ENCODE measurements around the gene MYO1H.
A peak's percentile ranks its signal among the peaks of the same experiment; 100 is the strongest.
"Not testable (repeated sequence)": the region's sequence is repeated elsewhere in the genome, so short reads cannot be mapped to it uniquely, and the experiment has no call there.

MYO1H gene

DNA sequence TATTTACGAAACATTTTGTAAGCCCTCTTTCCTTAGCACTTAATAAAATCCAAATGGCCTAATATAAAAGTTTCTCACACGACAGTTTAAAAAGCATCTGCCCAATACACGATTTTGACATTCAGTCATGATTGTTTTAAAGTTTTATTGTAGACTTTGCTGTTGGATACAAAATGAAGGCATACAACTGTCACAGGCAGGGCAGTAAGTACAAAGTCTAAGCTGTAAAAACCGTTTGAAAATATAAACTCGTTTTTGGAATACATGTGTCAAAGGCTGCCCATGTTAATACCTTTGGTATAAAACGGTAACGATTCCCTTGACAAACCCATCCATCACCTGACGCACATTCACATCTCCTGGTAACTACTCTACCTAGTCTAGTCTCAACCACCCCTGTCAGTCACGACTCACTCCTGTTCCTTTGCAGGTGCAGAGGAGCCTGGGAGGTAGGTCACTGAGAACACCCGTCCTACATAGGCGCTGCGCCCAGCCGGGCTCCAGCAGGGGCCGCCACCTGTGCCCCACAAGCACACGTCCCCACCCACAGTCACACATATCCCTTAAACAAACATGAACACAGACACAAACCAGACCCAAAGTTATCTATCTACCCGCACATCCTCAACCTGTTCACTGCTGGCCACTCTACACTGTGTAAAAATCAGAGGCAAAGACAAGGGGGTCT, 102.3 kb downstream of the MYO1H start:
- no peak for DNase-seq (ENCODE audit: low read depth)

DNA sequence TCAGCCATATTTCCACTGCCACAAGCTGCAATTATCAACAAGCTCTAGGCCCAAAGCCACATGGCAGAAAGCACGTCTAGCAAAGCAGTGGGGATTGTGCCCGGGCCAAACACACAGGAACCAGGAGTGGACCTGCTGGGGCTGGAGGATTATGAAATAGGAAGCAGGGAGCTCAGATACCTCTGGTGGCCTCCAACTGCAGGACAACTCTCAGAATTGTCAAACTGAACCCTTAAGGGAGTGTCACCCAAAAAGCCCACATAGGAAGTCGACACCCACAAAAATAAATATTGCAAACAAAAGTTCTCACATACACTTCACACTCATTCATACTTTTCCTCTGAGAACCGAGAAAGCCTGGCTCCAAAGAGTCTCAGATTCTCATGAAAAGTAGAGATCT, 103.3 kb downstream of the MYO1H start:
- DNase-seq (ENCODE audit: low read depth): no peak

DNA sequence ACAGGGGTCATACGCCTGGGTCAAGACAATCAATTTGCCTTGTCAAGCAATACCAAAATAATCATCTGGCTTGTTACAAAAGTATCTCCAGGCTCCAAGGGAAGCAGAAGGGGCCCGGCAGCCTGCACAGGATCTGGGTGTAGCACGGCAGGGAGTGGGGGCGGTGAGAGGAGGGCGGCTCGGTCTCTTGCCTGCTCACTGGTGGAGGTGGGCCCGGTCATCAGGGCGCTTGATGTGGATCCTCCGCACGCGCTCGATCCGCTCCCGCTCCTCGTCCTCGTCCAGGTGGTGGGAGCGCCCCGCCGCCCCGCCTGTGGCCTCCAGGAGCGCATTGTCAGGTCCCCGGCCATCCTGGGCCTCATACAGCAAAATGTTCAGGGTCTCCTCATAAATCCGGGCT, 103.7 kb downstream of the MYO1H start:
- DNase-seq (ENCODE audit: low read depth): no peak

DNA sequence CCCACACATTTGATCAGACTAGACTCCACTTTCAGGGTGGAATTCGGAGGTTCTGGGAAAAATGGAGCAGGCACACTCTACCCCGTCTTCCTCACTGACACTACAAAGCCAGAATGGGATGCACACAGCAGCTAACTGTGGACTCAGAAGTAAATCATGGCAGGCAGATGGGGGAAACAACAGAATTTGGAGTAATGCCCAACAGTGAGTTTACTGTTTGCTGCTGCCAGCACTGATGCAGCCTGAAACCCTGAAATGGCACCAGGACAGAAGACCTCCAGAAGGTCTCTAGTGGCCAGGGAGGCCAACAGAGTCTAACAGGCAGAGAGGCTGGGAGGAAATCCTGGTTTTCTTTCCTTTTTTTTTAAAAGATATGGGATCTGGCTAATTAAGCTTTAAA, 104.8 kb downstream of the MYO1H start:
- no peak for DNase-seq (ENCODE audit: low read depth)

DNA sequence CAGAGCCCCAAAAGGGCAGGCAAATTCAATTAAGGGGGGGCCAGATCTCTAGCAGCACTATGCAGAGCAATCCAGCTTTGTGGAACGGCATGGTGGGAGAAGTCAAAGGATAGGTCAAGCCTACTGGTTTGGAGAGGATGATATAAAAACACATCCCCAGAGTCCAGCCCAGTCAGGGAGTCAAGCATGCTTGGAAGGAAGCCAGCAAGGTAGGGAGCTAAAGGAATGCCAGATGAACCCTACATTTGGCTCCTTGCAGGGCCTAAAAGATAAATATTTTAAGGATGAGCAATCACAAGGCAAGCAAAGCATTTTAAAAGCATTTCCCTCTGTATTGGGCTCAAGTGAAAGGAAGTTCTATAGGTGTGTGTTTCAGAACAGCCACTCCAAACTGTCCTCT, 108.0 kb downstream of the MYO1H start:
- DNase-seq (ENCODE audit: low read depth): no peak

DNA sequence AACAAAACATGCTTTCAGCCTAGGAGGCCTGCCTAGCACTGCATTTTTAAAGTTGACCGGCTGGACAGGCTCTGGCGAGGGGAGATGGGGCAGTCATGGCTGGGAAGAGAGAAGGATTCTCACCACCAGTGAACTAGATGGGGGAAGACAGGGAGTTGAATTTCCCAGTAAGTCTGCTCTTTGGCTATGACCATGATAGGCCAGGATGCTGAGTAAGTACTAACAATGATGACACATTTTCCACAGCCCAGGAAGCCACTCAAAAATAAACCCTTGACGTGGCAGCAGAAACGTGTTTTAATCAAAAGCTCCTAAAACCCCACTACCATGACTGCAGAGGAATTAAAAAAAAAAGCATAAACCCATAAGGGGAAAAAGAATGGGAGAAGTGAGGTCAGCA, 110.4 kb downstream of the MYO1H start:
- DNase-seq (ENCODE audit: low read depth): no peak

DNA sequence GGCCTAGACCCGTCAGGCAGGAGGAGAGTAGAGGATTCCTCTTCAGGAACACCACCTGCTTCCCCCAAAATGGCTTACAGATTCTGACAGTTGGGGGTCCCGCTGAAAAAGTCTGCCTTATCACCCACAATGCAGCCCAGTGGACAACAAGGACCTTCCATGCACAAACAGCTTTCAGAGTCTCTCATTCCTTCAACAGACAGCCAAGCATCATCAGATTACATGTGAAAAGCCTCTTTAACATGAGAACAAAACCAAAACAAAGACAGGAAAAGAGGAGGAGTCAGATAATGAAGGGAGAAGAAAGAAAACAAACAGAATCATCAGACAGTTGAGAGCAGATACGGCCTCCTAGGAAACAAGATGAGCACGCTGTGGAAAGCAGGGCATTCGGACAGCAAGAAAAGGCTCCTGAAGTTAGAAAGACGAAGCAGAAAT, 111.1 kb downstream of the MYO1H start:
- DNase-seq (ENCODE audit: low read depth): no peak

DNA sequence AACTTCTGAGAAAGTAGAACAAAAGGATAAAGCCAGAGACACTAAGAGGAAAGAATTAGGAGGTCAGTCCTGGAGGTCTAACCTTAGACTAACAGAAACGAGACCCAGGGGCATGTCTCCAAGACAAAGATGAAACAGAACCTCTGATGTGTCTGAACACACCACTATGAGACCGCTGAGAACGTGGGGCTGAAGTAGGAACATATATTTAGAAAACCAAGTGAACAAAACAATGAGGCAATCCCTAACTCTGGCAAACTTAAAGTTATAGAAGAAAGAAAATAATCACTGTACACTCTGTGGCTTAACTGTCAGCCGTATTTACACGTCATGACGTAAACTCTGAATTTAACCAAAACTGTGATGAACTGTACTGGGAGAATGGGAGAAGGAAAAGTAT, 111.5 kb downstream of the MYO1H start:
- DNase-seq (ENCODE audit: low read depth): no peak

DNA sequence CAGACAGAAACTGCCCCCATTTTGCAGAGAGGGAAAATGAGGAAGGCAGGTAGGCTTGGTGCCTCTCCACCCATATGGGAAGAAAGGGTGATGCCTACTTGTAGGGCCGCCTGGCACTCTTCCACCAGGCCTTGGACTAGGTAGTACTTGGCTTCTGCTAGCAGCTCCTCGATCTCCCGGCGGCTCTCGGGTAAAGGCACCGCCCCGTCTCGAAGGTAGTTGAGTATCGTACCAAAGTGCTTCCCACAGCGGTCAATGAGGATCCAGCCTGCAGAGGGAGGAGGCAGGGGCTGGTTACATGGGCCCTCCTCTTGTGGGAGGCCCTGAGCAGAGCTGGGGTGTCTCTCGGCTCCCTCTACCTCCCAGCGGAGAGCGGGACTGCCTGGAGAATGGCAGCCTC, 112.8 kb downstream of the MYO1H start:
- no peak for DNase-seq (ENCODE audit: low read depth)

DNA sequence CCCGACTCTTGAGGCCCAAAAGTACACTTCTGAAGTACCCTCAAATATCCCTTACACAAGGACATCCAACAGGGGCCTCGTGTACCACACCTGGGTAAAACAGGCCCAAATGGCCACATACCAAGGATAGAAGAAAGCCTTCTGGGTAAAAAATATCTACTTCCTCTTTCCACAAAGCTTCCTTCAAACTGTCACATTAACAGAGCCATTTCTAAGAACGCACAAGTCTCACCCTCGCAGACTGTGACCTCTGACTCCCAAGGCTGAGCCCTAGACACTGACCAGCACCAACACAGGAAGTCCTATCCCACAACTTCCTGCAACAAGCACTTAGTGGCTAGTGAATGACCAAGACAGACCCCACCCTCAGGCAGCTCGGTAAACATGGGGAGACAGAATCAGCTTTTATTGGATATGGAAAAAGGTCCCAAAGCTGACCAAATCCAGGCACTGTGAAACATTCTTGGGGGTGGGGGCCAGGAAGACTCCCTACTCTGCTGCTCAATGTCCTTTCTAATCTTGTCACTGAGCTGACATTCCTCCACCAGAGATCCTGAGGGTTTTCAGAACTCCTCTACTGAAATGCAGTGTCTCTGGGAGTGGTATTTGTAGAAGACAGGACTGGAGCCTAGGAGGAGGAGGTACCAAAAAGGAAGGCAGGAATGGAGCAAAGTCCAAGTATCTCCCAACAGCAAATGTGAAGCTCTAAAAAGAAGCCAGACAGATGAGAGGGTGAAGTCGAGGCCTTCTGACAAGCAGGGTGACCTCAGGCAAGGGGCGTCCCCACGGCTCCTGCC, 113.5 kb downstream of the MYO1H start:
- DNase-seq (ENCODE audit: low read depth): peak; percentile 64

DNA sequence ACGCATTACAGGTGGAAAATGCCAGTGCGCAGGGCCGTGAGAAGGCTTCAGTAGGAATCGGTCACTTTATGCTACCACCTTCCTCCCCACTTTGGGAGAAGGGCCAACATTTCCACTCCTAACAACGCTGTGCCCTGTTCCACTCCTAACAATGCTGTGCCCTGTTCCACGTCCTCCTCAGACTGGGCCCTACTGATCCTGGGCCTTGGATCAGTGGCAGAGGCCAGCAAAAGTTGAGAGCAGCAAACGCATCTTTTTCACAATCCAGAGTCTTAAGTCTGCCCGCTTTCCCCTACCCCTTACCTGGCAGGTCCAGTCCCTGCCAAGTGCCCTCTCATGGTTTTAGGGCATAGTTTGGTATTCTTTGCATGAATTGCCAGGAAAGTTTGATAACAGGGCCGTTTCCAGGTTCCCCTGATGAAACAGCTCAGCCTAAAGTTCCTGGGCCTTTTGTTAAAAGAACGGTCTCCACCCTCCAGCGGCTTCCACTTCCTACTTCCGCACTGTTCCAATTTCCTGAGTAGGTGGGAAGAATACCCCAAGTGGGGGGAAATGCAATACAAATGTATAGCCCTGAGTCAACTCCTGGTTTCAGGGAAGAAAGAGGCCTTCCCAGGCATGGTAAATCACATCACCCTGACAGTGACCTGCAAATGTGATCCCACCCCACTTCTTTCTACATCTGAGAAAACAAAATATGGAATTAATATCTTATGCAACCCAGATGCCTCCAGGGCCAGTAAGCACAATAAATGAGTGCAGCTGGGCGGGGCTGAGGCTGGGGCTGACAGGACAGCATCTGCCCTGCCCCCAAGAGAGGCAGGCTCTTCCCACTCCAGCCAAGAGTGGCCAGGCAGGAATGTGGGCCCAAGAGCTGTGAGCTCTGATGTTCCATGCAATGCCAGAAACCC, 114.4 kb downstream of the MYO1H start:
- DNase-seq (ENCODE audit: low read depth): no peak

DNA sequence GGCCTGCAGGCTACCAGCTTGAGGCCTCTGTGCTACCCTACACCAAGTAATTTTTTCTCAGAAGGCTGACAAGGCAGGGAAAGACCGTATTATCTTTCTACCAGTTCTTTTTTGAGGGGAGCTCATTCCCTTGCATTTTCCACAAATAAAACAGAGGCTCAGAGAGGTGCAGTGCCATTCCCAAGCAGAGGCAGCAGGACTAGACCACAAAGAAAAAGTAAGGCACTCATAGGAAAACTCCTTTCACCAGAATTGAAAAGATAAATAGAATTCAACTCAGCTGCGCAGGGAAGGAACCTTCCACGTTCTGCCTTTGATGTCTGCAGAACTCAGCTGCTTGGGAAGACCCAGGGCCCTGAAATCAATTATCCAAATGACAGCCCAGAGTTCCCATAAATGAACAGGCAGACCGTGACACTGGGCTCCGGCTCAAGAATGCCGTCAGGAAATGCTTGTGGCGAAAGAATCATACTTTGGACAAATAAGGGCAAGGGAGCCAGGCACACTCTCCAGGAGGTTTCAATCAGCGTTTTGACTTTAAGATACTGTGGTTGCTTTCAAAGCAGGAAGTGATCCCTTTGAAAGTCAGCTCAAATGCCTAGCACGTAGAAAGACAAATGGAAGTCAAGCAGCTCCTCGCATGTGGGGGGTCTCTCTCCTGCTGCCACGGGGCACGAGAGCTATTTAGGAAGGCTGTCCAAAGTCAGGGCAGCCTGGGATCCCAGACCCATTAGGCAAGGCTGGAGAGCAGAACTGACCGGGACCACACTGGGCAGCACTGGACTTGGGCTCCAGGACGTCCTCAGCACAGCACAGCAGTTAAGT, 115.4 kb downstream of the MYO1H start:
- DNase-seq (ENCODE audit: low read depth): no peak

DNA sequence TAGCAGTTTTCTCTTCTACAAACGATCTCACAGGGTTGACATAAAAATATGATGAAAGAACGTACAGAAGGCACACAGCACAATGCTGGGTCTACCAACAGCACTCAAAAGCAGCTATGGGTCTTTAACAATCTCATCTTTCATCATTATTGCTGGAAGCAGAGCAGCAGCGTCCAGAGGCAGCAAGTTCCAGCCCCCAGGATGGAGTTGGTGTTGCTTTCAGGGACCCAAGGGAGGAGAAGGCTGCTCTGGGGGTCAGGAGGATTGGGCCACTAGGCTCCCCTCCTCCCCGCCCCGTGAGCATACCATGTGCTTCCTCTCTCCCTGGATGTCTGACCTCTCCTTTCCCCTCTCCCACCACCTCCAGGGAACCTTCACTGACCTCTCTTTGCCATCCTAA, 116.1 kb downstream of the MYO1H start:
- DNase-seq (ENCODE audit: low read depth): no peak

DNA sequence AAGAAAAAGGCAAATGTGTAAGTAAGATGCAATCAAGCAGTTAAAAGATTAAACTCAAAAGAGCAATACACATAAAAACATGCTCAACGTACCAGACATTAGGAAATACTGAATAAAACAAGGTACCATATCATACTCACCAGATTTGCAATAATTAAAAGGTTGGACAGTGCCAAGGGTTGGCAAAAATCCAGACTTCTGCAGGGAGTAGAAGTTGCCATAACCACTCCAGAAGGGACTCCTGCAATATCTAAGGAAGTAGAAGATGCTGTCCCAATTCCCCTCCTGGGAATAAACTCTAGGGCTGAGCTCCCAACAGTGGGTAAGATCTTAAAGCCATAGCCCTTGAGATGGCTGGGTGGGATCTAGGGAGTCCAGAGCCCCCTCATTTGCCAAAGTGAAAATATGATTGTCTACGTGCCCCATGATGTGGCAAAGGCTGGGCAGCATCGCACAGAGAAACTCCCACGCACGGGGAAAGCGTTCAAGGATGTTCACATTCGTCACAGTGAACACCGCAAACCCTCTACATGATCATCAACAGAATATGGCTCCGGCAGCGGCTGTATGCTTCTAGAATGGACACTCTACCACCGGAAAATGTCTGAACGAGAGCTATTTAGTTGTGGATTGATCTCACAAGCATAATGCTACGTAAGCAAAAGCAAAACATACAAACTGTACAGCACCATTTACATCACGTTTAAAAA, 117.1 kb downstream of the MYO1H start:
- no peak for DNase-seq (ENCODE audit: low read depth)

DNA sequence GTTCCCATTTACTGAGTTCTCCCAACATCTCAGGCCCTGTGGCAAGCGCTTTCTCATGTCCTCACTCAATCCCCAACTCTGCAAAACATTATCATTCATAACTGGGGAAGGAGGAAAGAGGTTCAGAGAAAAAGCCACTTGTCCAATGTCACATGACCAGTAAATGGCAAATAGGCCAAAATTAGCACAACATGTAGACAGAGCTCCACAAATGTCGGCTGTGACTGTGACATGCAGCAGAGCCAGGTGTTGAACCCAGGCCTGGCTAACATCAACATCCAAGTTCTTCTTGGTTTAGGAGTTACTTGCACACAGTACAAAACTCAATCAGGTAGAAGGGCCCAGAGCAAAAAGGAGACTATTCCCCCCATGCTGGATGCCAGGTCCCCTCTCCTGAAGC, 118.6 kb downstream of the MYO1H start:
- no peak for DNase-seq (ENCODE audit: low read depth)

DNA sequence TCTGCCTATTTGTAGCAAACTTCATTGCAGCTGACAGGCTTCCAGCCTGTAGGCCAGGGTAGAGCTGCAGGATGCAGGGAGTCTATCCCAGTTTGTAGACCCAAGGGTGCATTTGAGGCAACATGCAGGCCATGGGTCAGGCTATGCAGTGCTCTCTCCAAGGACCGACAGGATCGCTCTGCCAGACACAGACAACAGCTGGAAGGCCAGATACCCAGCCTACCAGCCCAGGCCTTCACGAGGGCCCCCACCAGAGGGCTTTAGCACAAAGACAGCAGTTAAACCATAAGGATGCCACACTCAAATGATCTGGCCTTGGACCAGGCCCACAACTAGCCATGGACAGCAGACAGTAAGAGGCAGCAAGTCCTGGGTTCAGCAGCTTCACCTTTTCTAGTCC, 119.1 kb downstream of the MYO1H start:
- no peak for DNase-seq (ENCODE audit: low read depth)

DNA sequence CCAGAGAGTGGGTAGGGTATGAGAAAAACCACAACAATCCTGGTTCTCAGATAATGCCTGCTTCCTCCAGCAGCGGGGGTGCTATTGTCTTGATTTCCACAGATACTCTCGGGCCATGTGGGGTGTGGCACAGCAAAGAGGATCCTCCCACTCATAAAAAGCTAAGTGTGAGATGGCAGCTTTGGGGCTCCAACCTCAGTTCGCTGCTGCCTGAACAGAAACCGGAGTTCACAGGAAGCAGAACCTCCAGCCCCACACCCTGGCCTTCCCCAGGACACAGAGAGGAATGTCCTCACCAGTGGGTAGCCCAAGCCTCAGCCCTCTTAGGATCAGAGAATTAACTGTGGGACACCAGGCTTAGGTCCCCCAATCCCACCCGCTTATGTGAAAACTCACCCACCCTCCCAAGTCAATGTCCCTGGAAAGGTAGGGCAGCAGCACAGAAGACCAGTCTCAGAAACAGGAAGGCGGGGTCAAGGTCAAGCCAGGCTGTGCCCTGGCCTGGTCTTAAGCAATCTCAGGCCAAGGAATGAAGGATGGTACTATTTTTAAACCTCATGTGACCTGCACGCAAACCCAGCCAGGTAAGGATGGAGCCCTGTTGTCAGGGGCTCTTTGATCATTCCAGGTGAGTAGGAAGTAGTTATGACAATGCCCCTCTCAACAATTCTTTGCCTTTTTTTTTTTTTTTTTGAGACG, 120.4 kb downstream of the MYO1H start:
- peak; percentile 46 for DNase-seq (ENCODE audit: low read depth)

DNA sequence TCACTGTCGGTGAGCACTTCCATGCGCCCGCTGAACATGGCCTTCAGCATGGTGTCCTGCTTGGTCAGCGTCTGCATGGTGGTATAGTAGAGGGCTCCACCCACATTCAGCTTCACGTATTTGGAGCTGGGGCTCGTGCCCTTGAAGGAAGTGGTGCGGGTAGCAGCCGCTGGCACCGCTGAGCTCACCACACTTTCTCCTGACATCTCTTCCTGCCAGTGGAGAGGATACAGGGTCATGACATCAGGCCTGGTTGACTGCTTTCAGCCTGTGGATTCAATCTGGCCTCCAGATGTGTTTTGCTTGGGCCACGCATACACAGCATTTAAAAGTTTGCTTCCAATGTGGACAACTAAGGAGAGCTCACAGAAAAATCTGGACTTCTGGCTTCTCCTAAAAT, 121.8 kb downstream of the MYO1H start:
- peak; percentile 4 for DNase-seq (ENCODE audit: low read depth)

DNA sequence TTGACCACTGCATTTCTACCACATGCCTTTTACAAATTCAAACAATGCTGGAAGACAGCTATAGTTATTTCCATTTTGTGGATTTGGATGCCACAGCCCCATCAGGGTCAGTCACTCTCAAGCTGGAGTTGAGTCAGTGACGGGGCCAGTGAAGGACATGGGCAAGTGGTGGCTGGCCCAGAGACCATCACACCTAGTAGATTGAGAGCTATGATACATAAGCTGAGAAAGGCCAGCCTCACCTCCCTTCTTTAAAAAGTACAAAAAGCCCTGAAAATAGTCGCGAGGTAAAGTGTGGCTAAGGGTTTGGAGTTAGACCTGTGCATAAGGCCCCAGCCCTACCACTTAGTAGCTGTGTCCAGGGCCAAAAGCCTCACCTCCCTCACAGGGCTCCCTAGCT, 125.3 kb downstream of the MYO1H start:
- no peak for DNase-seq (ENCODE audit: low read depth)

DNA sequence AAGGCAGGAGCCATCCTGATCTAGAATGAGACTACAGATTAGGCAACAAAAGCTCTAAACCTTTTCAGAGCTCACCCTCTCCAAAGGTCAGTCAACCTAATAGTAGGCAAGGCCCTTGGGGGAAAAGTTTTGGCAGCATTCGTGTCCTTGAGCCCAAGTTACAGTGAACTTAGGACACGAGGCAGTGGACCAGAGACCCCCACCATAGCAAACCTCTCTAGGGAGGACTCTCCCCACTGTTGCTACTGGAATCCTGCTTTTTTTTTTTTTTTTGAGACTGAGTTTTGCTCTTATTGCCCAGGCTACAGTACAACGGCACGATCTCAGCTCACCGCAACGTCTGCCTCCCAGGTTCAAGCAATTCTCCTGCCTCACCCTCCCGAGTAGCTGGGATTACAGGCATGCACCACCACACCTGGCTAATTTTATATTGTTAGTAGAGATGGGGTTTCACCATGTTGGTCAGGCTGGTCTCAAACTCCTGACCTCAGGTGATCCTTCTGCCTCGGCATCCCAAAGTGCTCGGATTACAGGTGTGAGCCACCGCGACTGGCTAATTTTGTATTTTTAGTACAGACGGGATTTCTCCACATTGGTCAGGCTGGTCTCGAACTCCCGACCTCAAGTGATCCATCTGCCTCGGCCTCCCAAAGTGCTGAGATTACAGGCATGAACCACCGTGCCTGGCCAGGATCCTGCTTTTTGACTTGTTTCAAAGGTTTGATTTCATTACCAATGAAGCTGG, 126.0 kb downstream of the MYO1H start:
- not testable (repeated sequence) for DNase-seq (ENCODE audit: low read depth)

Data from CMK (cell line).